Fibroblast of mammary gland (primary cell): ENCODE measurements around the gene GSTK1.

Experiments used
- DNase-seq: peaks from one replicate; pipeline ENCODE4 v3.0.0-alpha.2; 2010; ENCODE audit warnings: low read depth
- H3K4me3 ChIP-seq: 2 replicates; pipeline ENCODE4 v1.5.1; 2011; ENCODE audit warnings: low read depth, mild to moderate bottlenecking, low read length, moderate library complexity; ENCODE audit not compliant: control insufficient read depth
- CTCF ChIP-seq: conservative IDR thresholded peaks from 2 replicates; pipeline ENCODE4 v1.5.1; 2011; ENCODE audit warnings: low read depth, low read length, inconsistent platforms; ENCODE audit not compliant: control insufficient read depth, insufficient read depth

Gene GSTK1

GRCh38 chr7:143280160-143280559 is 16.9 kb downstream of the GSTK1 start:
- no peak overlapping the region for H3K4me3 ChIP-seq
- DNase-seq = no peak
- no peak for TF ChIP-seq CTCF

- TF ChIP-seq CTCF = no peak
- no peak overlapping the region for H3K4me3 ChIP-seq
- DNase-seq = no peak
These were observed 17.3 kb downstream of the GSTK1 start for GRCh38 chr7:143280566-143280965.

GRCh38 chr7:143281529-143281928 is 18.3 kb downstream of the GSTK1 start:
- H3K4me3 ChIP-seq = no peak overlapping the region
- no peak for TF ChIP-seq CTCF
- DNase-seq = no peak

GRCh38 chr7:143282124-143282523 is 18.9 kb downstream of the GSTK1 start:
- TF ChIP-seq CTCF = no peak
- no peak for DNase-seq
- H3K4me3 ChIP-seq = no peak overlapping the region

GRCh38 chr7:143283381-143283780 is 20.1 kb downstream of the GSTK1 start:
- TF ChIP-seq CTCF = no peak
- no peak overlapping the region for H3K4me3 ChIP-seq
- DNase-seq = no peak

- no peak for DNase-seq
- TF ChIP-seq CTCF = no peak
- H3K4me3 ChIP-seq = no peak within 1 kb of the TSS
These were observed 21.6 kb downstream of the GSTK1 start, which contains the start of gene TMEM139 for GRCh38 chr7:143284591-143285469. TSS of gene TMEM139 (plus strand) at chr7:143284958. CDS start at chr7:143285958, 1,000 bp downstream.
